ENCODE measurements around the gene SNX10.

Gene SNX10

DNA sequence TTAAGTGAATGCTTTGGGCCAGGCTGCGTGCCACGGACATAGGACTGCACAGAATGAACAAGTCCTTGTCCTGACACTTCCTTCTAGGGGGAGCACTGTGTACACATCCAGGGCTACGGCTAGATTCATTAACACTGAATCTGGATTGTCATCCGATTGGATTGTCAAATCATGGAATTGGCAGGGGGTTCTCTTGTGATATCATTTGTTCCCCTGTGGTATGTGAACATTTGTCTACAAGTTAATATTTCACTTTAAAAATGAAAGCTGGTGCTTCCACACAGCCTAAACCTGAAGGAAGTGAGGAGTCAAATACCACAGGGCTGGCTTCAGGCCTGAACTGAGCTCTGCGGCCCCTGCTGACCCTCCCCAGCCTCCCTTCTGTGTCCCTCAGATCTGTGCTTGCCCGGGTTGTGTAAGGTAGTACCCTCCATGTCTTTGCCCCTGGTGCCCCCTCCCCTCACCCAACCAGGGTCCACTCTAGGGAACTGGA is 75.6 kb downstream of the SNX10 start:
- Histone ChIP-seq H3K27ac (ENCODE audit: low read depth, low read length) (no peak overlapping the region), H3K4ac (ENCODE audit: low read depth, low read length) (no peak overlapping the region), H3K9ac (ENCODE audit: low read length) (no peak overlapping the region), H3K4me1 (ENCODE audit: control insufficient read depth in 1 of 2, insufficient read depth in 2 of 2, low read length in 2 of 2) (peaks cover 0 to 6% of the 10 kb centered on the region in 2 experiments), H3K79me1 (ENCODE audit: low read length) (no peaks in the 10 kb centered on the region), H2BK120ac (ENCODE audit: insufficient read depth, low read length, poor library complexity) (no peak overlapping the region), H4K91ac (ENCODE audit: low read depth, low read length) (no peak overlapping the region), H2BK12ac (ENCODE audit: low read length) (no peak overlapping the region), H3K4me2 (ENCODE audit: low read length) (no peak overlapping the region), H3K9me3 (ENCODE audit: insufficient read depth, low read depth, low read length) (no peaks in the 10 kb centered on the region), H3K36me3 (ENCODE audit: control insufficient read depth in 1 of 2, insufficient read depth in 2 of 2, low read length in 2 of 2) (no peaks in the 10 kb centered on the region), H2BK5ac (ENCODE audit: low read depth, low read length, poor library complexity) (no peak overlapping the region), H3K23ac (ENCODE audit: low read length) (no peak overlapping the region), H2AK5ac (ENCODE audit: low read length) (no peak overlapping the region), H4K12ac (ENCODE audit: low read depth, low read length) (no peak overlapping the region), H4K8ac (ENCODE audit: low read depth, low read length) (no peak overlapping the region), H3K14ac (ENCODE audit: low read length) (no peak overlapping the region), H3K27me3 (ENCODE audit: insufficient read depth, low read length) (no peaks in the 10 kb centered on the region), H2AFZ (ENCODE audit: insufficient read depth, low read length, poor library complexity) (no peak overlapping the region), H3K18ac (ENCODE audit: low read length) (no peak overlapping the region), H3K79me2 (ENCODE audit: control insufficient read depth, insufficient read depth, low read length, poor library complexity) (no peaks in the 10 kb centered on the region), H3K4me3 (ENCODE audit: low read depth, low read length) (no peak overlapping the region)
- no peak for DNase-seq
- WGBS (ENCODE audit: extremely low coverage, insufficient coverage, insufficient read length): no CpG with 5 or more reads among the region's 6 CpGs

DNA sequence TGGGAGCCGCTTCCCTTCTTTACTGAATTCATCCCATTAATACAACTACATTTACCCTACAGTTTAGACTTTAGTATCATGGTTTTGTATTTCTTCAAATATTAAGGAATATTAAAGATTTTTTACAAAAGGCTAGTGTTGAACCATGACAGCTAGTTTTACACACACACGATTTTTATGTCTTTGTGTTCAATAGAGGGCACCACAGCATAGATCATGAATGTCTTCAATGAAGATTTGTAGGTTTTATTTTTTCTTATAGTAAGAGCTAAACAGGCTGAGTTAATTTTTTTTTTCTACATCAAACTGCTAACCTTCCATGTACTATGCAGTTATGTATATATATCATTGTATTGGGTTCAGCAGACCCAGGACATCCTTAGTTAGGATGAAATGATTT is 76.9 kb downstream of the SNX10 start:
- no peak overlapping the region for H4K12ac ChIP-seq (ENCODE audit: low read depth, low read length)
- H3K4me3 ChIP-seq (ENCODE audit: low read depth, low read length): no peak overlapping the region
- no peak overlapping the region for H2BK5ac ChIP-seq (ENCODE audit: low read depth, low read length, poor library complexity)
- no peaks in the 10 kb centered on the region for H3K79me2 ChIP-seq (ENCODE audit: control insufficient read depth, insufficient read depth, low read length, poor library complexity)
- H3K79me1 ChIP-seq (ENCODE audit: low read length): no peaks in the 10 kb centered on the region
- H3K4ac ChIP-seq (ENCODE audit: low read depth, low read length): no peak overlapping the region
- no peak overlapping the region for H3K18ac ChIP-seq (ENCODE audit: low read length)
- H3K9ac ChIP-seq (ENCODE audit: low read length): no peak overlapping the region
- H3K4me2 ChIP-seq (ENCODE audit: low read length): no peak overlapping the region
- H2BK12ac ChIP-seq (ENCODE audit: low read length): no peak overlapping the region
- H3K27ac ChIP-seq (ENCODE audit: low read depth, low read length): no peak overlapping the region
- no peak for DNase-seq
- no peak overlapping the region for H4K8ac ChIP-seq (ENCODE audit: low read depth, low read length)
- H3K9me3 ChIP-seq (ENCODE audit: insufficient read depth, low read depth, low read length): no peaks in the 10 kb centered on the region
- no peak overlapping the region for H2AK5ac ChIP-seq (ENCODE audit: low read length)
- no CpG with 5 or more reads among the region's 2 CpGs for WGBS (ENCODE audit: extremely low coverage, insufficient coverage, insufficient read length)
- H2AFZ ChIP-seq (ENCODE audit: insufficient read depth, low read length, poor library complexity): no peak overlapping the region
- no peak overlapping the region for H2BK120ac ChIP-seq (ENCODE audit: insufficient read depth, low read length, poor library complexity)
- H3K36me3 ChIP-seq (ENCODE audit: control insufficient read depth in 1 of 2, insufficient read depth in 2 of 2, low read length in 2 of 2): no peaks in the 10 kb centered on the region
- H4K91ac ChIP-seq (ENCODE audit: low read depth, low read length): no peak overlapping the region
- H3K14ac ChIP-seq (ENCODE audit: low read length): no peak overlapping the region
- H3K27me3 ChIP-seq (ENCODE audit: insufficient read depth, low read length): no peaks in the 10 kb centered on the region
- H3K23ac ChIP-seq (ENCODE audit: low read length): no peak overlapping the region
- peaks cover 0 to 6% of the 10 kb centered on the region in 2 experiments for H3K4me1 ChIP-seq (ENCODE audit: control insufficient read depth in 1 of 2, insufficient read depth in 2 of 2, low read length in 2 of 2)

DNA sequence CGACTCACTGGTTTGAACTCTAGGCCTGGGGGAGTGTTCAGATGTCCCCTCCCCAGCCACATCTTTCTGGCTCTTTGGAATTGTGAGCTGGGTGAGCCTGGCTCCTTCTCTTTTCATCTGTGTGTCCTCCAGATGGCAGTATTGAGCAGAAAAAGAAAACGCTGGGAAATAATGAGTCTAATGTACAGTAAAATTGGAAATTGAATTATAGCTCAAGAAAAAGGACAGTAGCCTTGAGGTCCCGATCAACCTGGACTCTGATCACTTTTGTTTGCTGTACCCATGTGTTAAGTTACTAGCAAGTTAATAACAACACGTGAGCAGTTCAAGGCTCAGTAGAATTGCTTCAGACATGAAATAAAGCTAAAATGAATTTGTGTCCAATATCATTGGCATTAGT is 77.9 kb downstream of the SNX10 start:
- H3K4me2 ChIP-seq (ENCODE audit: low read length): no peak overlapping the region
- WGBS (ENCODE audit: extremely low coverage, insufficient coverage, insufficient read length): no CpG with 5 or more reads among the region's 4 CpGs
- H3K14ac ChIP-seq (ENCODE audit: low read length): no peak overlapping the region
- peaks cover 0 to 2% of the 10 kb centered on the region in 2 experiments for H3K4me1 ChIP-seq (ENCODE audit: control insufficient read depth in 1 of 2, insufficient read depth in 2 of 2, low read length in 2 of 2)
- DNase-seq: peak; percentile 42 to 84
- H3K27ac ChIP-seq (ENCODE audit: low read depth, low read length): no peak overlapping the region
- no peaks in the 10 kb centered on the region for H3K36me3 ChIP-seq (ENCODE audit: control insufficient read depth in 1 of 2, insufficient read depth in 2 of 2, low read length in 2 of 2)
- no peak overlapping the region for H2BK5ac ChIP-seq (ENCODE audit: low read depth, low read length, poor library complexity)
- H3K9ac ChIP-seq (ENCODE audit: low read length): no peak overlapping the region
- H3K27me3 ChIP-seq (ENCODE audit: insufficient read depth, low read length): no peaks in the 10 kb centered on the region
- H3K79me2 ChIP-seq (ENCODE audit: control insufficient read depth, insufficient read depth, low read length, poor library complexity): no peaks in the 10 kb centered on the region
- no peak overlapping the region for H2BK12ac ChIP-seq (ENCODE audit: low read length)
- H3K79me1 ChIP-seq (ENCODE audit: low read length): no peaks in the 10 kb centered on the region
- H2BK120ac ChIP-seq (ENCODE audit: insufficient read depth, low read length, poor library complexity): no peak overlapping the region
- H3K23ac ChIP-seq (ENCODE audit: low read length): no peak overlapping the region
- H3K4me3 ChIP-seq (ENCODE audit: low read depth, low read length): no peak overlapping the region
- no peak overlapping the region for H3K18ac ChIP-seq (ENCODE audit: low read length)
- no peak overlapping the region for H2AFZ ChIP-seq (ENCODE audit: insufficient read depth, low read length, poor library complexity)
- no peak overlapping the region for H3K4ac ChIP-seq (ENCODE audit: low read depth, low read length)
- H4K12ac ChIP-seq (ENCODE audit: low read depth, low read length): no peak overlapping the region
- H3K9me3 ChIP-seq (ENCODE audit: insufficient read depth, low read depth, low read length): no peaks in the 10 kb centered on the region
- H4K8ac ChIP-seq (ENCODE audit: low read depth, low read length): no peak overlapping the region
- H2AK5ac ChIP-seq (ENCODE audit: low read length): no peak overlapping the region
- no peak overlapping the region for H4K91ac ChIP-seq (ENCODE audit: low read depth, low read length)

DNA sequence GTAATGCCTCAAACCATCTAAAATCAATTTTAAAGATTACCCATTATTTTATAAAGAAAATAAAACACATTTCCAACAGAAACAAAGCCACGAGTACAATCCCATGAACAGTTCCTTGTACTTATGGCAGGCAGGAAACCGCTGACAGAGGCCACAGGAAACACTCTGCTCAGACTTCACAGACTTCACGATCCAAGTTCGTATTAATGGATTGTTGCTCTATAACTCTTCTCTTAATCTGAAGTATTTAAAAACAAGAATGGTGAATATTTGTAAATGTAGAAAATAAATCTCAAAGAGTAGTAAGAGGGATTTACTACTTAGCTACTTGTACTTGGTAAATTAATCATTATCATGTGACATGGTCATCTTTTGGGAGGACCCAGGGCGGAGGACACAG is 78.3 kb downstream of the SNX10 start:
- Histone ChIP-seq H3K18ac (ENCODE audit: low read length) (no peak overlapping the region), H3K27me3 (ENCODE audit: insufficient read depth, low read length) (no peaks in the 10 kb centered on the region), H3K27ac (ENCODE audit: low read depth, low read length) (no peak overlapping the region), H3K79me1 (ENCODE audit: low read length) (no peaks in the 10 kb centered on the region), H2AK5ac (ENCODE audit: low read length) (no peak overlapping the region), H3K4me1 (ENCODE audit: control insufficient read depth in 1 of 2, insufficient read depth in 2 of 2, low read length in 2 of 2) (peaks cover 0 to 2% of the 10 kb centered on the region in 2 experiments), H4K91ac (ENCODE audit: low read depth, low read length) (no peak overlapping the region), H3K9me3 (ENCODE audit: insufficient read depth, low read depth, low read length) (no peaks in the 10 kb centered on the region), H3K4me2 (ENCODE audit: low read length) (no peak overlapping the region), H4K12ac (ENCODE audit: low read depth, low read length) (no peak overlapping the region), H2BK120ac (ENCODE audit: insufficient read depth, low read length, poor library complexity) (no peak overlapping the region), H3K14ac (ENCODE audit: low read length) (no peak overlapping the region), H2AFZ (ENCODE audit: insufficient read depth, low read length, poor library complexity) (no peak overlapping the region), H2BK5ac (ENCODE audit: low read depth, low read length, poor library complexity) (no peak overlapping the region), H3K9ac (ENCODE audit: low read length) (no peak overlapping the region), H3K36me3 (ENCODE audit: control insufficient read depth in 1 of 2, insufficient read depth in 2 of 2, low read length in 2 of 2) (no peaks in the 10 kb centered on the region), H2BK12ac (ENCODE audit: low read length) (no peak overlapping the region), H3K4me3 (ENCODE audit: low read depth, low read length) (no peak overlapping the region), H3K4ac (ENCODE audit: low read depth, low read length) (no peak overlapping the region), H4K8ac (ENCODE audit: low read depth, low read length) (no peak overlapping the region), H3K79me2 (ENCODE audit: control insufficient read depth, insufficient read depth, low read length, poor library complexity) (no peaks in the 10 kb centered on the region), H3K23ac (ENCODE audit: low read length) (no peak overlapping the region)
- no peak for DNase-seq
- no CpG with 5 or more reads among the region's 5 CpGs for WGBS (ENCODE audit: extremely low coverage, insufficient coverage, insufficient read length)

Measured in trophoblast cell (in vitro differentiated cells and primary cell).